Cerebellar cortex (tissue), 1 donor: ENCODE results near the gene PRDM16.

Experiments used
- DNase-seq: peaks from one replicate; pipeline ENCODE4 v3.0.0-alpha.2; 2015; ENCODE audit warnings: low spot score

PRDM16 gene

DNA sequence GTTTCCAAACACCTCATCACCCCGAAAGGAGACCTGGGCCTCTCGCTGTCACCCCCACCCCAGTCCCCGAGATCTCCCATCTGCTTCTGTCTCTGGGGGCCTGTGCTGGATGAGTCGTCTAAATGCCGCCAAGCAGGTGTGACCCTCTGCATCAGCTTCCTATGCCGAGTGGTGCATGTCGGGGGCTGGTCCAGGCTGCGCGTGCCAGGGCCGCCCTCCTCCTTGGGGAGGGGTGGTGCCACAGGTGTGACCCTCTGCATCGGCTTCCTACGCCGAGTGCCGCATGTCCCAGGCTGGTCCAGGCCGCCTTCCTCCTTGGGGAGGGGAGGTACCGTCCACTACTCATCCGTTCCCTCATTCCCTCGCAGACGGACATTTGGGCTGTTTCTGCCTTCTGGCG lies 115.7 kb downstream of the PRDM16 start:
- DNase-seq: no peak

DNA sequence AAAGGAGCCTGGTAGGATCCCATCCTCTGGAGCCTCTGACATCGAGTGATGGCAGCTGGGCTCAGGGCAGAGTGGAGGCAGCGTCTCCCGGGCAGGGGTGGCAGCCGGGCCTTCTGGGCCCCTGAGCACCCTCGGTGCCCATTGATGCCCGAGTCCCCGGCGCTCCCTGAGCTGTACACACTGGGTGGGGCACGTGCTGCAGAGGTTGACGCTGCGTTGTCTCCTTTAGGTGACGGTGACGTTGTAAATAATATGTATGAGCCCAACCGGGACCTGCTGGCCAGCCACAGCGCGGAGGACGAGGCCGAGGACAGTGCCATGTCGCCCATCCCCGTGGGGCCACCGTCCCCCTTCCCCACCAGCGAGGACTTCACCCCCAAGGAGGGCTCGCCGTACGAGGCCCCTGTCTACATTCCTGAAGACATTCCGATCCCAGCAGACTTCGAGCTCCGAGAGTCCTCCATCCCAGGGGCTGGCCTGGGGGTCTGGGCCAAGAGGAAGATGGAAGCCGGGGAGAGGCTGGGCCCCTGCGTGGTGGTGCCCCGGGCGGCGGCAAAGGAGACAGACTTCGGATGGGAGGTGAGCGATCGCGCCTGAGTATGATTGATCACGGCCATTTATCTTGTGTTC lies 117.0 kb downstream of the PRDM16 start:
- DNase-seq: no peak

DNA sequence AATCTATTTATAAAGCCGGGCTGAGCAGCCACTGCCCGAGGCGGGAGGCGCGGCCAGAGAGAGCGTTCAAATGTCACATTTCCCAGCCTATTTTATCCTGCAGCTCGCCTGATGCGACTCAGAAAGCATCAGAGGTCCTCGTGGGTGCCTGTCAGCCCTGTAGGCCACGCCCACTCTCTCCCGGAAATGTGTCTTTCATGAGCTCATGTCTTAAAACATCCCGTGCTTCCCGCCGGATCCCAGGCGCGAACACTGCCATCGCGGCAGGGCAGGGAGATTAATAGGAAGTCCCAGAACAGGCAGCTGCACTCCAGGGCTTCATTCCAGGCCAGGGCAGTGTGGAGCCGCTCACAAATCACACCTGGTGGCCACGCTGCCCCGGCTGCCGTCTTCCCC lies 117.5 kb downstream of the PRDM16 start:
- DNase-seq: no peak

DNA sequence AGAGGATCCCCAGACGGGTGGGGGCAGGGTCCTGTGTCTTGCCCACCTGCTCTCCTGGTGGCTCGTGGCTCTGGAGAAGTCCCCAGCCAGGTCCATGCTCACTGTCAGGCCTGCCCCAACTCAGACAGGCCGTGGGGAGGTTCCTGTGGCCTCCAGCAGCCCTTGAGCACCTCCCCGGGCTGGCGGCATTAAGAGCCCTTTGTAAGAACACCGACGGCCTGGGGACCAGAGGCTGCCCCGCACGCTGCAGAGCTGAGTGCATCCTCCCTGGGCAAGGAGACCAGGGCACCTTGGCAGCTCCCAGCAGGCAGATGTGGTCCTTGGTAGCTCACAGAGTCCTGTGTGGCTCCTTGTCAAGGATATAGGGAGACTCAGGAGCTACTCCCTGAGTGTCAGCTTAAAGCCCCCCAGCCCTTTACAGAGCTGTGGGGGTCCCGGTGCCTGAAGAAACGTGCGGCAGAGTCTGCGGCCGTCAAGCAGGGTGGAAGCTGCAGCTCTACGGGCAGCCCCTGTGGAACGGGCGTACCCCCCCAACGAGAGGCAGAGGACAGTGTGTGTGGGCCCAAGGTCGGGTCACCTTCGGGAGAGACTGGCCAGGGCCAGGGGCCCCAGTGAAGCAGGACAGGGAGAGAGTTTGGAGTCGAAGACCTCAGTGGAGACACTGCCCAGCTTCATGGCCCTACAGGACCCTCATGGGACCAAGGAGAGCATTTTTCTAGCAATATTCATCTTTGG lies 118.6 kb downstream of the PRDM16 start:
- no peak for DNase-seq

DNA sequence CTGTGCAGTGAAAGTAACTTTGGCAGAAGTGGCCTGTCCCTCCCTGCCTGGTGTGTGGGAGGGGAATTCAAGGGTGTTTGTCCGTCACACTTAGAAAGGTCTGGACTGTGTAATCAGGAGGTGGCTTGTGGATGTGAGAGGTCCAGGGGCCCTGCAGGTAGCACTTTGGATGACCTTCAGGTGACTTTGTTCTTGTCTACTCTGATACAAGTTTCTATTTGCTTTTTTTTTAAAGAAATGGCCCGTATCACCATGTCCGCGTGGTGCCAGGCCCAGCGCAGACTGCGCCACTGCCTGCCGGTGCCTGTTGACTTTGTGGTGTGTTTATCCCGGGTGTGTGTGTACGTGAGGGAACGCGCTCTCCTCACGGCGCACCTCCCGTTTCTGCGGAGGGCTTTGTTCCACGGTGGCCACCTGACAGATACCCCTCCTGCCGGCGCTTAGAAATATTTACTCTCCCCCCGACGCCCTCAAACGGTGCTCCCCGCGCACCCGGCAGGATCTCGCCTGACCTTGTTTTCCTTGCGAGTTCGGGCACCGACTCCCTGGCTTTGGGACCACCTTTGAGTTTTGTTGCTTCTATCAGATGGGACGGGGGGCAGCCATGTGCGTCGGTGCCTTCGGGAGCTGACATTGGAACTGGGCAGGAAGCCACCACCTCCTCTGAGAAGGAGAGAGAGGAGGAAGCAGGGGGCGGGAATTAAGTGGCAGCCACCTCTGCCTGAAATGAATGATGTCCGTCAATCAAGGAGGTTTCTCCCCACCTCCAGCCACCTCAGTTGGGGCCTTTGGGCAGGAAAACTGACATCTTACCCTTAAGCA lies 119.4 kb downstream of the PRDM16 start:
- no peak for DNase-seq

DNA sequence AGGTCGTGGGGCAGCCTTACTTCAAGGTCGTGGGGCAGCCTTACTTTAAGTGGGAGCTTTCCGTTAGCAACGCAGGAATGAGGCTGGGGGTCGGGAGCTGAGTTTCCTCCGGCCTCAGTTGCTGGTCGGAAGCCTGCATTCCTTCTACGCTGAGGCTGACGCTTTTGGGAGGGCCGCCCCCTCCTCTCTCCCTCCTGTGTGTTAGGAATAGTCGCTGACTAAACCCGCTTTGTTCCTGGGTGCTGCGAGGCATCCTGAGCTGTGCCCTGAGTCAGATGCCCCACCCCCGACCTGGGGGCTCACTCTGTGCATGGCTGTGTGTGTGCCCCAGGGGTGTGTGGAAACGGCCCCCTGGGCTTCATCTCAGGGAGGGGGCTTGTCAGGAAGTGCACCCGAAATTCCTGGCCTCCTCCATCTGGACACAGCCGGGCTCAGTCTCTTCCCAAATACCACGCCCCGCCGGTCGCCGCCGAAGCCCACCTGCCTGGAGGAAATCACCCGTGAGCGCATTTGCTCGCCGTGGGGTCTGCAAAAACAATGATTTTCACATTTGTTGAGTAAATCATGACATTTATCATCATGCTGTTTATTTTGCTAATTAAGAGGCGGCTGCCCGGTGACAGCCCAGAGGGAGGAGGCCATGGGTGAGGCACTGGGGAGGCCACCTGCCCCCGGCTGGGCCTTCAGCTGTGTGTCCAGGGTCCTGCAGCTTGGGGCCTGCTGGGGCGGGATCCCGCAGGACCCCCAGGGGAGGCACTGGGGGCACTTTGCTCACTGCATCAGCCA lies 121.4 kb downstream of the PRDM16 start:
- no peak for DNase-seq

GRCh38 chr1:3192361-3192760 lies 123.4 kb downstream of the PRDM16 start:
- no peak for DNase-seq

- DNase-seq: no peak
These were observed 123.8 kb downstream of the PRDM16 start for GRCh38 chr1:3192825-3193224.

- DNase-seq: no peak
These were observed 124.8 kb downstream of the PRDM16 start for GRCh38 chr1:3193811-3194210.

GRCh38 chr1:3194760-3195479 lies 125.9 kb downstream of the PRDM16 start:
- DNase-seq: no peak

- DNase-seq: no peak
These were observed 126.4 kb downstream of the PRDM16 start for GRCh38 chr1:3195480-3195815.

GRCh38 chr1:3195966-3196515 lies 127.0 kb downstream of the PRDM16 start:
- DNase-seq: no peak

- DNase-seq: no peak
These were observed 127.7 kb downstream of the PRDM16 start for GRCh38 chr1:3196577-3197245.

DNA sequence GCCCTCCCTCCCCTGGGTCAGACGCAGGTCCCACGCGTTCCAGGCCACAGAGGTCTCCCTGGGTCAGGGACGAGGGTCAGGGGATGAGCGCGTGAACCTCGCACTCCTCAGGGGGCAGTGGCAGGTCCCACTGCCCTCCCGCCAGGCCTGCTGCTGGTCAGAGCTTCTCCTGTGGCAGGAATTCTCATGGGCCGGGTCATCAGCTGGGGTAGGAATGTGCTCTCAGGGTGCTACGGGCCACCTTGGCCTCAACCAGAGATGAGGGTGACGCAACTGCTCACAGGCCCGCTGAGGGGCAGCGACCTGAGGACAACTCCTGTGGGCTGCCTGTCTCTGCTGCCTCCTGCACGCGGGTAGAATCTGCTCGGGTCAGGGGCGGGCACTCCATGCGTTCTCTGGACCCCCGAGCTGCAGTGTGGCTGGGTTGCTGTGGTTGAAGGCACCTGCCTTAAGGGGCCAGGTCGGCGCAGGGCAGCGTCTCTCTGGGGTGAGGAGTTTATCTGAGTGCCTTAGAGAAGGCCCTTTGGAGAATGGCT lies 128.8 kb downstream of the PRDM16 start:
- DNase-seq: no peak

DNA sequence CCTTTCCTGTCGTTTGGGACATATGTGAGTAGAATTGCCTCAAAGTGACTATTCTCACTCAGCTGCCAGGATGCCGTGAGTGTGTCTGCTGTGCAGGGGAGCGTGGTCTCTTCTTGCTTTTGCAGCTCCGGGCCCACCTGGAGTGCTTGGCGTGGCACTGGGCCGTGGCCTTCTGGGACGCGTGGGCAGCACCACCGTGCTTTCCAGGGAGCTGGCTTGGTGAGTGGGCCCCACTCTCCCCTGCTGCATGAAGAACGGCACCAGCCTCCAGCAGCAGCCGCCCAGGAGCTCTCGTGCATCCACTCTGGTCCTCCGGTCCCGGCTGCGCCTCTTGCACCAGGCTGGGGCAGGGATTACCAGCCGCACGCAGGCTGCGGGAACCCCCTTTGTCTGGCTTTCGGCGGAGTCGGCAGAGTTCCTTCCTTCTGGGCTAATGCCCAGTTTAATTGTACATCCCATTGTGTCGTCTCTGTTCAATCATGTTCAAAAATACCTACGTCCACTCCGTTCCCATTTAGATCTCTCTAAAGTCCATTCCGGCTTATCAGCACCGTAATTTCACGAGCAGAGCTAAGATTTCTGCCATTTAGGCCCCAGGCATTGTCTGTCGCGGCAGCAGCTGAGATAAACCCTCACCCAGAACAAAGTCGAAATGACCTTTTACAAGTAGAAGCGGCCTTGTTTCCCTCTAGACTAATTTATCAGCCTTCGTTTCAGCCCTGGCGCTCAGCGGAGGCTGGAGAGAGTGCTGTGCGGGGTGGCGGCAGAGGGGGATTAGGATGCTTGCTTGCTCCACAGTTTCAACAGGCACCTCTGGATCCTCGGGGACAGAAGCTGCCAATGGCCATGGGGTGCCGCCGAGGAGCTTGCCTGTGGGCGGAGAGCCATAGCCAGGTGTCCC lies 129.6 kb downstream of the PRDM16 start:
- DNase-seq: no peak

DNA sequence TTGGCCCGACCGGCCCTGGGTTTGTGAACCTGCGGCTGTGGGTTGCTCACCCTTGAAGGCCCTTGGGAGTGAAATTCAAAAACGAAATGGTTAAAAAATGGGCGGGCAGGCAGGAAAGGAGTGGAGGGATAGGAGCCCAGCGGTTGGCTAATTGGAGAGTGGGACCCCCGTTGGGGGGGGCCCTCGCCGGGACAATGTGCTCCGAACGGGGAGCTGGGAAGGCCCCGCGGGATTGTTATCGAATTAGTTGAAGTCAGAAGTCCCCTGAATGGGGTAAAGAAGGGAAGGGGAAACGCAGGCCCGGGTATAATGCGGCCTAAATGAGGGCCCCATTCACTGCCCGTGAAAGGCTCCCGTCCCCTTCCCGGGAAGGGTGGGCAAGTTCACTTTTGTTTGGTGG lies 135.7 kb downstream of the PRDM16 start:
- DNase-seq: no peak

- DNase-seq: no peak
These were observed 136.8 kb downstream of the PRDM16 start for GRCh38 chr1:3205815-3206214.

- DNase-seq: no peak
These were observed 137.7 kb downstream of the PRDM16 start for GRCh38 chr1:3206696-3207095.

DNA sequence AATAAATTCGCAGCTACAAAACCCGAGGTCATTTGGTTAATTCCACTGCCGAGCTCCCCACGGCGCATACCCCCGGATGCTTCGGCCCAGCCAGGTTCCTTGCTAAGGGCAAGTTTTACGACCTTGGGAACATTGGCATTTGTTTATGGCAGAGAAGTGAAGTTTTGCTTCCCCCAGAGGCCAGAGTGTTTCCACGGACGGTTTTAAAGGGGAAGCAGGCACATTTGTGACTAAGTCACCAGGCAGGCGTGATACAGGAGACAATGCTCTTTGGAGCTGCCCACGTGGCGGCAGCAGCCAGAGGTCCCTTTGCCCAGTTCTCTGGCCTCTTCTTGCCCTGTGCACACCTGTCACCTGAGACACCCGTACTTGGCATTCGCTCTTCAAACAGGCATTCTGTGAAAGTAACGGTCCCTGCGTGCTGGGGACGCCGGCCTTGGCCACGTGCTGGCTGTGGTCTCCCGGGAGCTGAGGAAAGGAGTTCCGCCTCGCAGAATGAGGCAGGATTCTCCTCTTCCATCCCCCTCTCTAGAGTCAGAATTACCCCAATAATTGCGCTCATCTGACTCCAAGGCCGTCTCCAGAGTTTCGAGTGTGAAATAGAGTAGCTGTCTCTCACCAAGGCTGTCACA lies 138.3 kb downstream of the PRDM16 start:
- no peak for DNase-seq
